ENCODE measurements around the gene RAB27A. TPM values are rescaled to one million over a fixed set of nuclear protein-coding genes. Genes with fewer than 3 reads are reported as not detected.

RAB27A gene
- total RNA-seq, 4 donors from 2014 or later, result 6.2 to 11.9 (median 7.5) TPM

DNA sequence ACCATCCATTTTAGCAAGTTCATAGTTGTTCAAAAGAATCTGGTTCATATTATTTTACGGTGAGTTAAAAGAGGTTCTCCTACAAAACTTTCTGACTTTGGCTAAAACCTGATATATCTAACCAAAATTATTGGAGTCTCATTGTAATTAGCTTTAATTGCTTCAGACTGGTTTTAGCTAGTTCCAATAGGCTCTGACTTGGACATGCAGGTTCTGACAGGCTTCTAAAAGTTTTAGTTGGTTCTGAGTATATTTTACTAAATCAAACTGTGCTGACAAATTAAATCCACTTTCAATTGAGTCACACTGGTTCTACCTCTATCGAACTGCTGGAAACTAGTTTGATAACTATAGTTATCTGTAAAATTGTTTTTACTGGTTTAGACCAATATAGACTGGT lies 50.7 kb downstream of the RAB27A start:
- intact Hi-C loops (cut with DNase I; ENCODE audit: low total_unique reads), result no loop called here
- TF ChIP-seq POLR2A (IDR thresholded peaks at IDR 0.05), result no peak
- TF ChIP-seq, protein P1, sequence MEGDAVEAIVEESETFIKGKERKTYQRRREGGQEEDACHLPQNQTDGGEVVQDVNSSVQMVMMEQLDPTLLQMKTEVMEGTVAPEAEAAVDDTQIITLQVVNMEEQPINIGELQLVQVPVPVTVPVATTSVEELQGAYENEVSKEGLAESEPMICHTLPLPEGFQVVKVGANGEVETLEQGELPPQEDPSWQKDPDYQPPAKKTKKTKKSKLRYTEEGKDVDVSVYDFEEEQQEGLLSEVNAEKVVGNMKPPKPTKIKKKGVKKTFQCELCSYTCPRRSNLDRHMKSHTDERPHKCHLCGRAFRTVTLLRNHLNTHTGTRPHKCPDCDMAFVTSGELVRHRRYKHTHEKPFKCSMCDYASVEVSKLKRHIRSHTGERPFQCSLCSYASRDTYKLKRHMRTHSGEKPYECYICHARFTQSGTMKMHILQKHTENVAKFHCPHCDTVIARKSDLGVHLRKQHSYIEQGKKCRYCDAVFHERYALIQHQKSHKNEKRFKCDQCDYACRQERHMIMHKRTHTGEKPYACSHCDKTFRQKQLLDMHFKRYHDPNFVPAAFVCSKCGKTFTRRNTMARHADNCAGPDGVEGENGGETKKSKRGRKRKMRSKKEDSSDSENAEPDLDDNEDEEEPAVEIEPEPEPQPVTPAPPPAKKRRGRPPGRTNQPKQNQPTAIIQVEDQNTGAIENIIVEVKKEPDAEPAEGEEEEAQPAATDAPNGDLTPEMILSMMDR (IDR thresholded peaks at IDR 0.05), result no peak
- no peak overlapping the region for H3K4me3 ChIP-seq (ENCODE audit: low read depth, poor library complexity, severe bottlenecking)
- no peak for DNase-seq (ENCODE audit: low spot score in 2 of 2)
- 52 to 61% methylated on average over 2 of the region's 2 CpGs for WGBS, 2 donors

DNA sequence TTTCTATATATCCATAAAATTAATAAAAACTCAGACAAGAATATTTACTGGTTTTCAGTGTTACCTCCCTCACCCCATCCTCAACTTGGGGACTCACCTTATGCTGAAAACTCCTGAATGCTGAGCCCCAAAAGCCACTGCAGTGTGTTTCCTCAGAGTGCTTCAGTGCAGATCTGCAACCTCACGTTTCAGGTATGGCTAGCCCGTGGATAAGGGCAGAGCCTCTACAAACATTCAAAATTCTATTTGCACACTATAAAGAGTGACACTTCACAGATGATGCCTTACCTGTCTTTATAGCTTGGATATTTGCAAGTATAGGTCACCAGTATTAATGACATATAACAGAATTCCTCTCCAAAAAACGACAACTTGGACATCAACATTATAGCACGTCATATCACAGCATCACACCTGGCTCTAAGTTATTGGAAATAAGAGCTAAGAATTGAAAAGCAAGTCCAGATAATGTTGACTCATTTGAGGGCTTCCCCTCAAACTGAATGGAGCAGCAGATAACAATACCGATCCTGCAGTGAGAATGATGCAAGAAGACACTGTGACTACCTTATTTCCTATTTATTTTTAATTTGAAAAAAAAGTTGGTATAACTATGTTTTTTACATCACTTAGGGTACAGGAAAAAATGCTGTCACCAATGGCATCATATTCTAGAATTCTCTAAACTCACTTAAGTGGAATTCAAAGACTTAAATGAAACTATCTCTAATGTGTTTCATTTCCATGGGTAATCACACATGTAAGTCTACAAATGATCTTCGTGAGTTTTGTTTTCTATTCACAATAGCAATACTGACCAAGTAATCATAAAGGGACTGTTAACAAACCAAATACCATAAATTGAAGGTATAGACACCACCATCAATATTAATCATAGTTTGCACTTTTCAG lies 52.1 kb downstream of the RAB27A start:
- 91 to 94% methylated on average over 6 of the region's 6 CpGs for WGBS, 2 donors
- intact Hi-C loops (cut with DNase I; ENCODE audit: low total_unique reads), result no loop called here
- H3K4me3 ChIP-seq (ENCODE audit: low read depth, poor library complexity, severe bottlenecking), result no peak overlapping the region
- no peak for DNase-seq (ENCODE audit: low spot score in 2 of 2)
- no peak for TF ChIP-seq POLR2A (IDR thresholded peaks at IDR 0.05)

GRCh38 chr15:55235546-55236036 lies 54.0 kb downstream of the RAB27A start:
- H3K4me3 ChIP-seq (ENCODE audit: low read depth, poor library complexity, severe bottlenecking), result no peak overlapping the region
- TF ChIP-seq, protein P1 (IDR thresholded peaks at IDR 0.05), result no peak
- no peak for TF ChIP-seq POLR2A (IDR thresholded peaks at IDR 0.05)
- WGBS, 2 donors, result 84 to 91% methylated on average over 4 of the region's 4 CpGs
- no peak for DNase-seq (ENCODE audit: low spot score in 2 of 2)
- intact Hi-C loops (cut with DNase I; ENCODE audit: low total_unique reads), result no loop called here

DNA sequence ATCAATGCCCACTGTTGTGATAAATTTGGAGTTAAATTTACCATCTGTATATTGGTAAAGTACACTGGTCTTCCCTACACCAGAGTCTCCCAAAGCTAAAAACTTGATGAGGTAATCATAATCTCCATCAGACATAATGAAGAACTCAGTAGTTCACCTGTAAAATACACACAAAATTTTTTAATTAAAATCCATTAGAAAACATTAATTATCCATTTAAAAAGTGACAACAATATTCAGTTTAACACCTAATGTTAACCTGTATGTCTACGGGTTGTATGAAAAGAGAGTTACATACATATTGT lies 54.9 kb downstream of the RAB27A start:
- H3K4me3 ChIP-seq (ENCODE audit: low read depth, poor library complexity, severe bottlenecking), result no peak overlapping the region
- WGBS, 2 donors, result 96 to 100% methylated on average over 1 of the region's 1 CpG
- no peak for DNase-seq (ENCODE audit: low spot score in 2 of 2)
- no peak for TF ChIP-seq POLR2A (IDR thresholded peaks at IDR 0.05)
- TF ChIP-seq, protein P1 (IDR thresholded peaks at IDR 0.05), result no peak
- intact Hi-C loops (cut with DNase I; ENCODE audit: low total_unique reads), result no loop called here

GRCh38 chr15:55234104-55234799 lies 55.4 kb downstream of the RAB27A start:
- no peak overlapping the region for H3K4me3 ChIP-seq (ENCODE audit: low read depth, poor library complexity, severe bottlenecking)
- DNase-seq (ENCODE audit: low spot score in 2 of 2), result no peak
- intact Hi-C loops (cut with DNase I; ENCODE audit: low total_unique reads), result no loop called here
- TF ChIP-seq, protein P1 (IDR thresholded peaks at IDR 0.05), result no peak
- TF ChIP-seq POLR2A (IDR thresholded peaks at IDR 0.05), result no peak
- WGBS, 2 donors, result 97 to 99% methylated on average over 2 of the region's 2 CpGs

- intact Hi-C loops (cut with DNase I; ENCODE audit: low total_unique reads), result no loop called here
- 97 to 100% methylated on average over 1 of the region's 1 CpG for WGBS, 2 donors
- no peak overlapping the region for H3K4me3 ChIP-seq (ENCODE audit: low read depth, poor library complexity, severe bottlenecking)
Measured at GRCh38 chr15:55231455-55231854, 58.2 kb downstream of the RAB27A start.

More at GRCh38 chr15:55231455-55231854, 58.2 kb downstream of the RAB27A start:
- DNase-seq (ENCODE audit: low spot score in 2 of 2), result no peak
- no peak for TF ChIP-seq POLR2A (IDR thresholded peaks at IDR 0.05)
- TF ChIP-seq, protein P1 (IDR thresholded peaks at IDR 0.05), result no peak
